H1 (cell line): ENCODE data around the gene AOPEP. TPM values are rescaled to one million over a fixed set of nuclear protein-coding genes. Genes with fewer than 3 reads are reported as not detected.

Source experiments
- SP4 ChIP-seq: IDR thresholded peaks from 2 replicates; pipeline ENCODE4 v1.6.1; 2012; ENCODE audit warnings: low read length, inconsistent platforms
- SUZ12 ChIP-seq: fragments of 200-600 bp; sonication (generic); IDR thresholded peaks from 2 replicates; pipeline ENCODE4 v1.6.1; 2012; ENCODE audit warnings: mild to moderate bottlenecking, inconsistent platforms, low read length, moderate library complexity, mixed read lengths
- TAF1 ChIP-seq: IDR thresholded peaks from 2 replicates; pipeline ENCODE4 v1.6.1; 2011; ENCODE audit warnings: mild to moderate bottlenecking, low read depth, low read length
- ZNF274 ChIP-seq: IDR thresholded peaks from 2 replicates; pipeline ENCODE4 v1.7.0; 2012; ENCODE audit warnings: low read length, borderline replicate concordance; ENCODE audit errors: extremely low read depth
- polyA plus RNA-seq, 7 experiments: library from polyadenylated mRNA; depleted of rRNA in 3 of 7; stranded (reverse) in 5 of 7; unstranded in 2 of 7; fragments of >200 nt in 5 of 7; fragments of 200-250 nt in 2 of 7; gene quantifications; 1 replicate in 5 of 7; 2 replicates in 1 of 7; 4 replicates in 1 of 7; pipeline versions ENCODE4 v1.2.1 to v1.2.3, GENCODE V29; 2011 to 2013; ENCODE audit warnings: missing spikeins in 2 of 7, mixed read lengths in 2 of 7
- total RNA-seq: library from RNA; stranded (reverse); fragmentation: NEBNext Ultra II Directional; extraction: Animal tissue kit (Norgen Biotek cat#: 25700); gene quantifications from 2 replicates; pipeline ENCODE4 v1.2.1, GENCODE V29; 2021
- TF ChIP-seq, protein P1 (sequence below): IDR thresholded peaks from 2 replicates; pipeline ENCODE4 v1.6.1; 2011; ENCODE audit warnings: low read depth, mild to moderate bottlenecking, low read length; ENCODE audit not compliant: insufficient read depth

Gene AOPEP
- total and polyA plus RNA-seq, 2 of the 8 experiments (the other 6 are each of a cell fraction or from before 2014, with no cell fraction given): 6.1 to 14.3 TPM

DNA sequence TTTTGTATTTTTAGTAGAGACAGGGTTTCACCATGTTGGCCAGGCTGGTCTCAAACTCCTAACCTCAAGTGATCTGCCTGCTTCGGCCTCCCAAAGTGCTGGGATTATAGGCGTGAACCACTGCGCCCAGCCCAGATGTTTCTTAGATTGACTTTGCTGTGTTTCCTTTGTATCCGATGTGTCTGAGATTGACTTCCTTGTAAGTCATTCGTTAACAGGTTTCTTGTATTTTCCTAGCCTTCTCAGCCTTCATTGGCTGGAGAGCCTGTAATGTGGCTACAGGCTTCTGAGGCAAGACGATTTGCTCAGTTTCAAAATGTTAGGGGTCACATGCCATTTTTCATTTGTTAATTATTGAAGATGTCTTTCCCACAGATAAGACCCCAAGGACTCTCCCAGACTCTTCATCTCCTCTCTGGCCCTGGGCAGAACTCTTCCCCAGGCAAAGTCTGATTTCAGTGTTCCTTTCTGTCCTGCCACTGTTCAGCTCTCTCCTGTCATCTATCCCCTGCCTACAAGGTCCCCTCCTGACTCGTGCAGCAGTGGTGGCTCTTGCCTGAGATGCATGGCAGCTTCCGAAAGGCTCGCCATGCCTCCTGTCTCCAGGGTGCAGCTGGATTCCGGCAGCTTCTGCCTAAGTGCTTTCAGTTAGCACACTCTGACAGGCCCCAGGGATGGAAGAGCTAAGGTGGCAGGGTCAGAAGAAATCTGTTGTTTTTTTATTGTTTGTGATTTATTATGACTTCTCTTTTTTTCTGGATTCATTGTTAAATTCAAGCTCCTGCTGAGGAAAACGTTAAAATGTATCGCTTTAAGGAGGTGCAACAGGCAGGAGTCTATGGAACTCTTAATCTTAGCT, 206.4 kb downstream of the AOPEP start (continued):
- no peak for TF ChIP-seq TAF1
- no peak for TF ChIP-seq SUZ12
- TF ChIP-seq ZNF274: no peak
- TF ChIP-seq SP4: no peak
- TF ChIP-seq, protein P1, sequence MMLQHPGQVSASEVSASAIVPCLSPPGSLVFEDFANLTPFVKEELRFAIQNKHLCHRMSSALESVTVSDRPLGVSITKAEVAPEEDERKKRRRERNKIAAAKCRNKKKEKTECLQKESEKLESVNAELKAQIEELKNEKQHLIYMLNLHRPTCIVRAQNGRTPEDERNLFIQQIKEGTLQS: no peak
